Activated CD4-positive, alpha-beta T cell treated with anti-CD3 and anti-CD28 coated beads, Interleukin-2, amount 50 U/mL, for 4 hours (primary cell): ENCODE results near the gene EGF.

Experiments
- DNase-seq, 2 experiments: peaks; one replicate each; pipeline ENCODE4 v3.0.0-alpha.2; 2020

The EGF gene

GRCh38 chr4:109966891-109967481, 54.3 kb downstream of the EGF start:
- no peak for DNase-seq

- no peak for DNase-seq
These were observed 55.3 kb downstream of the EGF start for GRCh38 chr4:109967798-109968520.

- DNase-seq = no peak
These were observed 56.4 kb downstream of the EGF start for GRCh38 chr4:109969087-109969486.

GRCh38 chr4:109969919-109970318, 57.2 kb downstream of the EGF start:
- DNase-seq = no peak

GRCh38 chr4:109972786-109973528, 60.3 kb downstream of the EGF start:
- DNase-seq = no peak

- DNase-seq = no peak
These were observed 60.8 kb downstream of the EGF start for GRCh38 chr4:109973529-109973905.

GRCh38 chr4:109976189-109976588, 63.5 kb downstream of the EGF start:
- no peak for DNase-seq

GRCh38 chr4:109977854-109978501, 65.3 kb downstream of the EGF start:
- DNase-seq = no peak

- DNase-seq = no peak
These were observed 66.2 kb downstream of the EGF start for GRCh38 chr4:109978704-109979454.

- no peak for DNase-seq
These were observed 67.4 kb downstream of the EGF start for GRCh38 chr4:109979920-109980717.

- no peak for DNase-seq
These were observed 69.3 kb downstream of the EGF start for GRCh38 chr4:109981936-109982335.

- no peak for DNase-seq
These were observed 69.8 kb downstream of the EGF start for GRCh38 chr4:109982521-109982920.

GRCh38 chr4:109985993-109986974, 73.6 kb downstream of the EGF start:
- no peak for DNase-seq

- DNase-seq = no peak
These were observed 76.4 kb downstream of the EGF start for GRCh38 chr4:109989044-109989443.

GRCh38 chr4:109989618-109990017, 76.9 kb downstream of the EGF start:
- no peak for DNase-seq

- no peak for DNase-seq
These were observed 77.9 kb downstream of the EGF start for GRCh38 chr4:109990261-109991257.

GRCh38 chr4:109993116-109993515, 80.4 kb downstream of the EGF start:
- DNase-seq = no peak

- DNase-seq = no peak
These were observed 81.7 kb downstream of the EGF start for GRCh38 chr4:109994415-109994827.

- no peak for DNase-seq
These were observed 83.8 kb downstream of the EGF start for GRCh38 chr4:109996526-109996925.
